Measurements from ENCODE around the gene ACTR1B.

GRCh38 chr2:97654309-97654708 is 9.5 kb downstream of the ACTR1B start:
- TF ChIP-seq CTCF (IDR thresholded peaks at IDR 0.05; ENCODE audit: low read depth, low read length) = no peak
- no peak for TF ChIP-seq EZH2phosphoT487 (IDR thresholded peaks at IDR 0.05; ENCODE audit: low read depth)
